ENCODE measurements around the gene TNFRSF13B. TPM values are rescaled to one million over a fixed set of nuclear protein-coding genes. Genes with fewer than 3 reads are reported as not detected.
"Not testable (repeated sequence)": the region's sequence is repeated elsewhere in the genome, so short reads cannot be mapped to it uniquely, and the experiment has no call there.

TNFRSF13B gene
- total RNA-seq, 5 donors from 2014 or later (not counting 1 experiment from before 2014, with no cell fraction given): 0.60 to 7.2 (median 5.0) TPM; not detected in 1

- H3K36me3 ChIP-seq (ENCODE audit: control insufficient read depth in 2 of 2, extremely low read depth in 1 of 2, insufficient read depth in 1 of 2, low read length in 1 of 2); DNase-seq; H3K27me3 Mint-ChIP-seq; H3K4me1 Mint-ChIP-seq; H3K4me1 ChIP-seq (ENCODE audit: control insufficient read depth in 1 of 2, extremely low read depth in 1 of 2, insufficient read depth in 2 of 2, low read length in 2 of 2); H3K27ac ChIP-seq (ENCODE audit: low read length); H3K4me3 ChIP-seq (ENCODE audit: control insufficient read depth in 1 of 2, extremely low read depth in 1 of 2, low read length in 1 of 2); H3K27ac Mint-ChIP-seq; H3K4me3 Mint-ChIP-seq; H3K9me3 ChIP-seq; ATAC-seq (replicated peaks in 1 of 4); H3K9me3 Mint-ChIP-seq; CTCF ChIA-PET; H3K36me3 Mint-ChIP-seq: not testable (repeated sequence)
- POLR2A ChIA-PET: interaction anchor here in 1 of 2 donors (0.5 kb wide), 1 partner anchor 204 kb away, joined by 6 read pairs; no protein-coding TSS in a partner anchor
- 89% methylated on average over 10 of the region's 14 CpGs for WGBS (ENCODE audit: insufficient coverage)
- H3K27me3 ChIP-seq (replicated peaks in 1 of 2; ENCODE audit: control insufficient read depth in 2 of 2, extremely low read depth in 1 of 2, insufficient read depth in 2 of 2, low read length in 1 of 2): peaks cover 0 to 13% of the 10 kb centered on the region in 2 experiments
Measured at GRCh38 chr17:17004997-17005614, 33.2 kb upstream of the TNFRSF13B start.

DNA sequence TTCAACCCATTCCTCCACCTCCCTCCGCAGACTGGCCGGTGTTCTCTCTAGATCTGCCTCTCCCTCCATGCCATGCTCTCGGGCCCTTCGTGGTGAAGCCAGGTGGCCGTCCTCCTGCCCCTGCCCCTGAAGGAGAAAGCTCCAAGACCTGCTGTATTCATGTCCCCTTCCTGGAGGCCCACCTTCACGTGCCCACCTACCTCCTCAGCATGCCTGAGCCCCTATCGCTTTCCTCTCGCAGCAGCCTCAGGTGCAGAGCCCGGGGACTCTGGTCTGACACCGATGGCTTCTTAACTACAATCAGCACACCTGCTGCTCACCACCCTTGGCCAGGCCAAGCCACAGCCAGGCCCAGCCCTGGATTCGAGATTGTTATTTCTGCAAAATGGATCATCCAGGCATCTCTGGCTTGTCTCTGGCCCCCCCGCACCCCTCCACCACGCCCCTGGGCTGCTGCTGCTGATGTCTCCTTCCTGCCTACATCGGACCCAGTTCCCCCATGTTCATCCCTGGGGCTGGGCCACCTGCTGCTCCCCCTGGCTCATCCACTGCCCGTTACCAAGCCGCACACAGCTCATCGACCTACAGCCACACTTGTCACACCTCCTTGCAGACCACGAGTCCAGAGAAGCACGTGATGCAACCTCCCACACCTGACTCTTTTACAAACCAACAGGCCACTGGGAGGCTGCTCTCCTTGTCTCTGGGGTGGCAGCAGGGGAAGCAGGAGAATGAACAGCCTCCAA lies 32.5 kb upstream of the TNFRSF13B start:
- H3K9me3 Mint-ChIP-seq: no peaks in the 10 kb centered on the region
- no peak overlapping the region for H3K4me3 Mint-ChIP-seq
- H3K27ac Mint-ChIP-seq: no peak overlapping the region
- no peaks in the 10 kb centered on the region for H3K36me3 ChIP-seq (ENCODE audit: control insufficient read depth in 2 of 2, extremely low read depth in 1 of 2, insufficient read depth in 1 of 2, low read length in 1 of 2)
- WGBS (ENCODE audit: insufficient coverage): 78% methylated on average over 17 of the region's 19 CpGs
- H3K4me3 ChIP-seq (ENCODE audit: control insufficient read depth in 1 of 2, extremely low read depth in 1 of 2, low read length in 1 of 2): no peak overlapping the region
- H3K9me3 ChIP-seq: no peaks in the 10 kb centered on the region
- H3K27ac ChIP-seq (ENCODE audit: low read length): no peak overlapping the region
- no peak for ATAC-seq (replicated peaks in 1 of 4)
- DNase-seq: no peak
- CTCF ChIA-PET: no interaction called here
- no peaks in the 10 kb centered on the region for H3K36me3 Mint-ChIP-seq
- POLR2A ChIA-PET: no interaction called here
- H3K4me1 Mint-ChIP-seq: peaks cover 2 to 6% (median 3%) of the 10 kb centered on the region in 3 donors
- H3K27me3 ChIP-seq (replicated peaks in 1 of 2; ENCODE audit: control insufficient read depth in 2 of 2, extremely low read depth in 1 of 2, insufficient read depth in 2 of 2, low read length in 1 of 2): peaks cover 0 to 17% of the 10 kb centered on the region in 2 experiments
- H3K27me3 Mint-ChIP-seq: no peaks in the 10 kb centered on the region
- peaks cover 0 to 8% of the 10 kb centered on the region in 2 experiments for H3K4me1 ChIP-seq (ENCODE audit: control insufficient read depth in 1 of 2, extremely low read depth in 1 of 2, insufficient read depth in 2 of 2, low read length in 2 of 2)

GRCh38 chr17:17002731-17003715 lies 31.1 kb upstream of the TNFRSF13B start:
- H3K4me3 ChIP-seq (ENCODE audit: control insufficient read depth in 1 of 2, extremely low read depth in 1 of 2, low read length in 1 of 2); H3K27ac Mint-ChIP-seq; H3K9me3 ChIP-seq; H3K4me1 ChIP-seq (ENCODE audit: control insufficient read depth in 1 of 2, extremely low read depth in 1 of 2, insufficient read depth in 2 of 2, low read length in 2 of 2); H3K27ac ChIP-seq (ENCODE audit: low read length); H3K36me3 Mint-ChIP-seq; ATAC-seq (replicated peaks in 1 of 4); H3K27me3 Mint-ChIP-seq; H3K36me3 ChIP-seq (ENCODE audit: control insufficient read depth in 2 of 2, extremely low read depth in 1 of 2, insufficient read depth in 1 of 2, low read length in 1 of 2); H3K4me3 Mint-ChIP-seq; H3K9me3 Mint-ChIP-seq; POLR2A ChIA-PET; H3K4me1 Mint-ChIP-seq; CTCF ChIA-PET; DNase-seq: not testable (repeated sequence)
- H3K27me3 ChIP-seq (replicated peaks in 1 of 2; ENCODE audit: control insufficient read depth in 2 of 2, extremely low read depth in 1 of 2, insufficient read depth in 2 of 2, low read length in 1 of 2): peaks cover 0 to 13% of the 10 kb centered on the region in 2 experiments
- 92% methylated on average over 14 of the region's 20 CpGs for WGBS (ENCODE audit: insufficient coverage)

DNA sequence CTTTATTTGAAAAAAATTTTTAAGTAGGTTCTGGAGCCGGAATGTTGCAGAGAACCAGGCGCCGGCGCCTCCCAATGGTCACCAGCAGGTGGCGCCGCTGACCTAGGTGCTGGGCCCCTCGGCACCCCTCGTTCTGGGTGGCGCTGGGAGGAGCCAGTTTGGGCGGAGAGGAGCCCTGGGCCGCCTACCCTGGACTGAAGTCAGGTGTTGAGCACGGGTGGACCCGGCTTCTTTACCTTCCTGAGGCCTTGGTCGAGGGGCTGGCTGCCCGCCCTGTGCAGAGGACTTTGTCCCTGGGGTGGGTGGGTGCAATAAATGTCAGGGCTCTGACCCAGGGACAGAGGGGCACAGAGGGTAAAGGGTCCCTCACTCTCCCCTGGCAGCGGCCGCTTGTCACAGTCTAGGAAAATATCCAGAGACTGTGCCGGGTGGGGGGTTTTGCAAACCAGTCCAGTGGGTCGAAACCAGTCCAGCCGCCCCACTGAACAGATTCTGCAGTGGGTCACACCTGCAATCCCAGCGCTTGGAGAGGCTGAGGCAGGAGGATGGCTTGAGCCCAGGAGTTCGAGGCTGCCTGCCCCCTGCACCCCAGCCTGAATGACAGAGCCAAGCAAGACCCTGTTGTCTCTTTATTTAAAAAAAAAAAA lies 30.1 kb upstream of the TNFRSF13B start:
- CTCF ChIA-PET: no interaction called here
- H3K4me3 Mint-ChIP-seq: no peak overlapping the region

DNA sequence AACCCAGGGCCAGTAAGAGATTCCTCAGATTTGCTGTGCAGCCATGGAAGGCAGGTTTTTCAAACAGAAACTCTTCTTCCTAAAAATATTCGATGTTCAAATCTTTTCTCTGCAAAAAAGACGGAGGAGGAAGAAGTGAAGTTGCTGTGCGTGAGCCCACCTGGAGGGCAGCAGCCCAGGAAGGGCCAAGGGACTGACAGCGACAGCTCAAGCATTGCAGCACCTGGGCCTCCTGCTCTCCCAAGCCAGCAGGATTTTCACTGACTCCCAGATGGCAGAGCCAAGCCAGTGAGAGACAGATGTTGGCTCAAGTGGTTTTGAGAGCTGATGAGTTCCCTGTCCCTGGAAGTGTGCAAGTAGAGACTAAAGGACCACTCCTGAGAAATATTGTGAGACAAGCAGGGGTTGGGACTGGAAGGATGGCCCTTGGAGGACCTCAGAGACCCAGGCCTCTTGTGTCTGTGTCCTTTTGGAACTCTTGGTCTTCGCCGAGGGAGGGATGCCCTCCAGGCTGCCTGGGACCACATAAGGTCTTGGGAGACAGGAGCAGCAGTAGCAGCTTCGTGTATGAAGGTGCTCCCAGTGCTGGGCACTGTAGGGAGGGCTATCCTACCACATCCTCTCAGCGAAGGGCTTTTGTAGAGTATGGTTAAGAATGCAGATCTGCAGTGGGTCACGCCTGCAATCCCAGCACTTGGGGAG lies 29.3 kb upstream of the TNFRSF13B start:
- H3K4me1 ChIP-seq (ENCODE audit: control insufficient read depth in 1 of 2, extremely low read depth in 1 of 2, insufficient read depth in 2 of 2, low read length in 2 of 2): peaks cover 0 to 8% of the 10 kb centered on the region in 2 experiments
- Mint-ChIP-seq H3K27me3 (no peaks in the 10 kb centered on the region), H3K9me3 (no peaks in the 10 kb centered on the region), H3K27ac (no peak overlapping the region), H3K4me3 (no peak overlapping the region), H3K36me3 (no peaks in the 10 kb centered on the region), H3K4me1 (peaks cover 2 to 6% (median 3%) of the 10 kb centered on the region in 3 donors)
- ATAC-seq (replicated peaks in 1 of 4): peak in 3 of 4 experiments; percentile 10 to 47 (median 21)
- ChIA-PET POLR2A (no interaction called here), CTCF (interaction anchor here in 1 of 2 donors (1.0 kb wide), 1 partner anchor 106 kb away, joined by 3 read pairs; no protein-coding TSS in a partner anchor)
- peaks cover 0 to 13% of the 10 kb centered on the region in 2 experiments for H3K27me3 ChIP-seq (replicated peaks in 1 of 2; ENCODE audit: control insufficient read depth in 2 of 2, extremely low read depth in 1 of 2, insufficient read depth in 2 of 2, low read length in 1 of 2)
- no peak overlapping the region for H3K27ac ChIP-seq (ENCODE audit: low read length)
- WGBS (ENCODE audit: insufficient coverage): 93% methylated on average over 6 of the region's 9 CpGs
- no peaks in the 10 kb centered on the region for H3K36me3 ChIP-seq (ENCODE audit: control insufficient read depth in 2 of 2, extremely low read depth in 1 of 2, insufficient read depth in 1 of 2, low read length in 1 of 2)
- no peaks in the 10 kb centered on the region for H3K9me3 ChIP-seq
- H3K4me3 ChIP-seq (ENCODE audit: control insufficient read depth in 1 of 2, extremely low read depth in 1 of 2, low read length in 1 of 2): no peak overlapping the region
- no peak for DNase-seq

More for the DNA sequence above, 30.1 kb upstream of the TNFRSF13B start:
- DNase-seq: peak; percentile 22 to 85 (median 68)
- no peak overlapping the region for H3K4me3 ChIP-seq (ENCODE audit: control insufficient read depth in 1 of 2, extremely low read depth in 1 of 2, low read length in 1 of 2)
- Mint-ChIP-seq H3K4me1 (peaks cover 2 to 6% (median 3%) of the 10 kb centered on the region in 3 donors), H3K27ac (no peak overlapping the region), H3K9me3 (no peaks in the 10 kb centered on the region), H3K27me3 (no peaks in the 10 kb centered on the region), H3K36me3 (no peaks in the 10 kb centered on the region)
- H3K9me3 ChIP-seq: no peaks in the 10 kb centered on the region
- H3K4me1 ChIP-seq (ENCODE audit: control insufficient read depth in 1 of 2, extremely low read depth in 1 of 2, insufficient read depth in 2 of 2, low read length in 2 of 2): peaks cover 0 to 8% of the 10 kb centered on the region in 2 experiments
- POLR2A ChIA-PET: no interaction called here
- H3K27ac ChIP-seq (ENCODE audit: low read length): no peak overlapping the region
- no peaks in the 10 kb centered on the region for H3K36me3 ChIP-seq (ENCODE audit: control insufficient read depth in 2 of 2, extremely low read depth in 1 of 2, insufficient read depth in 1 of 2, low read length in 1 of 2)
- WGBS (ENCODE audit: insufficient coverage): 47% methylated on average over 13 of the region's 22 CpGs
- peak; percentile 87 to 97 (median 93) for ATAC-seq (replicated peaks in 1 of 4)
- H3K27me3 ChIP-seq (replicated peaks in 1 of 2; ENCODE audit: control insufficient read depth in 2 of 2, extremely low read depth in 1 of 2, insufficient read depth in 2 of 2, low read length in 1 of 2): peaks cover 0 to 13% of the 10 kb centered on the region in 2 experiments
